Measurements from ENCODE around the gene PDE8A.

- TF ChIP-seq, protein P1, sequence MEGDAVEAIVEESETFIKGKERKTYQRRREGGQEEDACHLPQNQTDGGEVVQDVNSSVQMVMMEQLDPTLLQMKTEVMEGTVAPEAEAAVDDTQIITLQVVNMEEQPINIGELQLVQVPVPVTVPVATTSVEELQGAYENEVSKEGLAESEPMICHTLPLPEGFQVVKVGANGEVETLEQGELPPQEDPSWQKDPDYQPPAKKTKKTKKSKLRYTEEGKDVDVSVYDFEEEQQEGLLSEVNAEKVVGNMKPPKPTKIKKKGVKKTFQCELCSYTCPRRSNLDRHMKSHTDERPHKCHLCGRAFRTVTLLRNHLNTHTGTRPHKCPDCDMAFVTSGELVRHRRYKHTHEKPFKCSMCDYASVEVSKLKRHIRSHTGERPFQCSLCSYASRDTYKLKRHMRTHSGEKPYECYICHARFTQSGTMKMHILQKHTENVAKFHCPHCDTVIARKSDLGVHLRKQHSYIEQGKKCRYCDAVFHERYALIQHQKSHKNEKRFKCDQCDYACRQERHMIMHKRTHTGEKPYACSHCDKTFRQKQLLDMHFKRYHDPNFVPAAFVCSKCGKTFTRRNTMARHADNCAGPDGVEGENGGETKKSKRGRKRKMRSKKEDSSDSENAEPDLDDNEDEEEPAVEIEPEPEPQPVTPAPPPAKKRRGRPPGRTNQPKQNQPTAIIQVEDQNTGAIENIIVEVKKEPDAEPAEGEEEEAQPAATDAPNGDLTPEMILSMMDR (IDR thresholded peaks at IDR 0.05), result no peak
- TF ChIP-seq POLR2A (IDR thresholded peaks at IDR 0.05), result no peak
- TF ChIP-seq EP300 (IDR thresholded peaks at IDR 0.05), result no peak
Observed at GRCh38 chr15:85024003-85024402, 42.3 kb downstream of the PDE8A start.

All from tibial nerve (tissue), 4 donors.